ENCODE data around the gene SLC38A7. TPM values are rescaled to one million over a fixed set of nuclear protein-coding genes. Genes with fewer than 3 reads are reported as not detected.
A peak's percentile ranks its signal among the peaks of the same experiment; 100 is the strongest.

Gene SLC38A7
- total and polyA plus RNA-seq, 12 donors: 13.9 to 56.4 (median 23.3) TPM

DNA sequence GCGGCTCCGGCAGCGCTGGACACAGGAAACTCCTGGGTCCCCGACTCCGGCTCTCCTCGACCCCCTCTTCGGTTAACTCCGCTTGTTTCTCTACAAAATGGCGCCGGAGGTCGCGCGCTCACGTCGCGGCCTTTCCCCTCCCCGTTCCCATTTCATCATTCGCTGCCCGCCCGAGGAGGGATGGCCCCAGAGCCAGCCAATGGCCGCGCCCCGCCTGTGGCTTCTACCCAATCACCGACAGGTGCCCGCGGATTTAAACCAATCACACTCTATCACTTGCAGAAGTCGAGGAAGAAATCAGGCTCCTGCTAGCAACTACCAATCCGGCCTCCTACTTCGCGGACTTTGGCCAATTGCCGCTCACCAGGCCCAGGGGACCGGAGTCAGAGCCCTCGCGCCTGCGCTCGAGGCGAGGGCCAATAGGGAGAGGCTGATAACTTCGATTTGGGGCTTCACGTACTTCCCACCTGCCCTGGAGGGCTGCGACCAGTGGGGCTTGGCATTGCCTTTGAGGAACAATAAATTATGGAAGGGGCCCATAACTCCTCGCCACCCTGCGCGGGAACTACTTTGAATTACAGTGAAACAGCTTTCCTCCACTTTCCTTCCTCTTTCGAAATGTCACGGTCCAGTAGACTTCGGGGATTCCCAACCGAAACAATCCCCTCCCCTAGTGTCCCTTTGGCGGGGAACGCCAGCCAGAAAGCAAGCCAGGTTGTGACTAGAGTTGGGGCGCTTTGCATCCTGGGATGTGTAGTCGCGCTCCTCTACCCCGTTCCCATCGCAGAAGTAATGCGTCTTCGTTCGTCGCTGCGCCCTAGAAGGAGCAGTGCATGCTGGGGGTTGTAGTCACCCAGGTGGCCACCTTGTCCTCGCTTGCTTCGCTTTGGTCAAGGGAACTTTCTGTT, 54.6 kb downstream of the SLC38A7 start, which contains the start of gene CNOT1:
Gene CNOT1 (minus strand): TSS at position 94 of the 908 bp plus-strand sequence. CDS start 30,489 bp downstream, outside the sequence.
- intact Hi-C loops (cut with DNase I): loop anchor here (10.0 kb wide), 2 partner anchors 115 to 125 kb away; partner anchors contain the start of genes NDRG4 (in 1 of the 2) and SETD6 (in 1 of the 2)
- peaks cover 0 to under 1% of the 10 kb centered on the region in 2 donors for H3K36me3 ChIP-seq (replicated peaks in 1 of 2)
- peak within 1 kb of the TSS; percentile 90 to 100 (median 99) for H3K27ac ChIP-seq
- no peaks in the 10 kb centered on the region for H3K27me3 ChIP-seq
- peak within 1 kb of the TSS; percentile 62 to 100 (median 94) for H3K4me3 ChIP-seq
- H3K9me3 ChIP-seq (replicated peaks in 1 of 3): no peaks in the 10 kb centered on the region
- peaks cover 17 to 20% of the 10 kb centered on the region in 2 donors for H3K4me1 ChIP-seq (replicated peaks in 1 of 2)
- DNase-seq: peak; percentile 98 to 100 (median 99)
- TF ChIP-seq, protein P1, sequence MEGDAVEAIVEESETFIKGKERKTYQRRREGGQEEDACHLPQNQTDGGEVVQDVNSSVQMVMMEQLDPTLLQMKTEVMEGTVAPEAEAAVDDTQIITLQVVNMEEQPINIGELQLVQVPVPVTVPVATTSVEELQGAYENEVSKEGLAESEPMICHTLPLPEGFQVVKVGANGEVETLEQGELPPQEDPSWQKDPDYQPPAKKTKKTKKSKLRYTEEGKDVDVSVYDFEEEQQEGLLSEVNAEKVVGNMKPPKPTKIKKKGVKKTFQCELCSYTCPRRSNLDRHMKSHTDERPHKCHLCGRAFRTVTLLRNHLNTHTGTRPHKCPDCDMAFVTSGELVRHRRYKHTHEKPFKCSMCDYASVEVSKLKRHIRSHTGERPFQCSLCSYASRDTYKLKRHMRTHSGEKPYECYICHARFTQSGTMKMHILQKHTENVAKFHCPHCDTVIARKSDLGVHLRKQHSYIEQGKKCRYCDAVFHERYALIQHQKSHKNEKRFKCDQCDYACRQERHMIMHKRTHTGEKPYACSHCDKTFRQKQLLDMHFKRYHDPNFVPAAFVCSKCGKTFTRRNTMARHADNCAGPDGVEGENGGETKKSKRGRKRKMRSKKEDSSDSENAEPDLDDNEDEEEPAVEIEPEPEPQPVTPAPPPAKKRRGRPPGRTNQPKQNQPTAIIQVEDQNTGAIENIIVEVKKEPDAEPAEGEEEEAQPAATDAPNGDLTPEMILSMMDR (IDR thresholded peaks at IDR 0.05): peak in 1 of 6 experiments; percentile 2
- peak; percentile 75 to 95 for TF ChIP-seq POLR2A (IDR thresholded peaks at IDR 0.05)
- 0% methylated on average over 35 to 61 of the region's 61 CpGs for WGBS, 4 donors

DNA sequence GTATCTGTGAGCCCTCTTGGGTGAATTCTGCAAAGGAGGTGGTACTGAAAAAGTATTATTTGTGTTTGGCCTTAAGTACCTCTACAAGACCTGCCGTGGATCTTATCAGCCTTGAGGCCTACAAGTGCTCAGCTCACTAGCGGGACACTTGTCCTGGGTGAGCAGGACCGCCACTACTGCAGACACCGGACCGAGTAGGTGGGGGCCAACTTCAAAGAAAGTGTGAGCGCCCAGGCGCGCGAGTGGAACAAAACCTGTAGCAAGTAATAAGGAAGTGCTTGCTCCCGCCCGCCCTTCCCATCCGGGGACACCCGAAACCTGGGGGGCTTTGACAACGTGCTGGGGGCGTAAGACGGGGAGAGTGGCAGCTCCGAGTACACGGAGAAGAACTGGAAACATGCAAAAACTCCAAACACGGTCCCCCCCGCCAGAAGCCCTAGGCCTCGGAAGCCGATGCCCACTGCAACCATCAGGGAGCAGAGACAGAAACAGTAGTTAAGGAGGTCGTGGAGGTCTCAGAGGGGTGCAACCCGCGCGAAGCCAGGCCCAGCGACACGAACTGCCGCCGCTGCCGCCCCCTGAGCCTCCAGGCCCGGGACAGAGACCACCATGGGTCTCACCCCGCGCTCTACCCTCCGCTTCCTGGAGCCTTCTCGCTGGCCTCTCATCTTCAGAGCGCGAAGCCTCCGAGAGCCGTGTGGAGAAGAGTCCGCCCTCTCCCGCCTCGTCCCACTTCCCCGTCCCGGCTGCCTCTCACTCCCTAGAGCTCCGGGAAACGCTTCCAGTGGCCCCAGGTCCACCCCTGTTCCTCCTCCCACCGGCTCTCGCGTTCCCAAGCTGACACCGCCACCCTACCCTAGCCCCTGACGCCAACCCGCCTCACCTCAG, 55.5 kb downstream of the SLC38A7 start:
- intact Hi-C loops (cut with DNase I): loop anchor here in 1 of 2 donors (10.0 kb wide), 1 partner anchor 114 kb away; the partner anchor contains the start of gene SETD6
- H3K27ac ChIP-seq: peak overlapping the region; percentile 90 to 100 (median 99)
- WGBS, 4 donors: 0 to 1% (median 0%) methylated on average over 16 to 53 of the region's 53 CpGs
- no peaks in the 10 kb centered on the region for H3K27me3 ChIP-seq
- peak; percentile 48 to 78 (median 62) for DNase-seq
- no peak for TF ChIP-seq POLR2A (IDR thresholded peaks at IDR 0.05)
- TF ChIP-seq, protein P1 (IDR thresholded peaks at IDR 0.05): no peak
- peaks cover 0 to 9% of the 10 kb centered on the region in 2 donors for H3K36me3 ChIP-seq (replicated peaks in 1 of 2)
- H3K4me3 ChIP-seq: peak overlapping the region; percentile 62 to 100 (median 94)
- peaks cover 17 to 20% of the 10 kb centered on the region in 2 donors for H3K4me1 ChIP-seq (replicated peaks in 1 of 2)
- no peaks in the 10 kb centered on the region for H3K9me3 ChIP-seq (replicated peaks in 1 of 3)

DNA sequence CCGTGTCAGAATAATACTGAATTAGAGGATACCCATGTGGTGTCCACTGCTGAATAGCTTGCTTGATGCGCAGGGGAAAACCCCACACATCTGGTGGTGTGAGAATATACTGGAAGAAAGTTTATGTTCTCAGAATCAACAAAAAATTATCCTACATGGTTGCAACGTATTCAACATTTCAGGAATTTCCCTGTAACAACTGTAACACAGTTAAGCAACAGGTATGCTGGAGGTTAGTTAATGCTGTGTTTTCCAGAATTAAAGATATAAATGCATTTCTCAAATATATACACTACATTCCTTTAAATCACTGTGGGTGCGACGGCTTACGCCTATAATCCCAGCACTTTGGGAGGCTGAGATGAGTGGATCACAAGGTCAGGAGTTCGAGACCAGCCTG, 60.4 kb downstream of the SLC38A7 start:
- 85 to 92% (median 88%) methylated on average over 7 of the region's 7 CpGs for WGBS, 4 donors
- Histone ChIP-seq H3K4me1 (replicated peaks in 1 of 2) (peaks cover 17 to 25% of the 10 kb centered on the region in 2 donors), H3K27ac (no peak overlapping the region), H3K9me3 (replicated peaks in 1 of 3) (no peaks in the 10 kb centered on the region), H3K27me3 (no peaks in the 10 kb centered on the region), H3K4me3 (no peak overlapping the region), H3K36me3 (replicated peaks in 1 of 2) (peaks cover 0 to 40% of the 10 kb centered on the region in 2 donors)
- intact Hi-C loops (cut with DNase I): loop anchor here in 1 of 2 donors (10.0 kb wide), 1 partner anchor 109 kb away; the partner anchor contains the start of gene SETD6
- DNase-seq: peak in 1 of 7 donors; percentile 18
- TF ChIP-seq POLR2A (IDR thresholded peaks at IDR 0.05): no peak
- TF ChIP-seq, protein P1 (IDR thresholded peaks at IDR 0.05): no peak
